ENCODE results near the gene ARMC3.

DNA sequence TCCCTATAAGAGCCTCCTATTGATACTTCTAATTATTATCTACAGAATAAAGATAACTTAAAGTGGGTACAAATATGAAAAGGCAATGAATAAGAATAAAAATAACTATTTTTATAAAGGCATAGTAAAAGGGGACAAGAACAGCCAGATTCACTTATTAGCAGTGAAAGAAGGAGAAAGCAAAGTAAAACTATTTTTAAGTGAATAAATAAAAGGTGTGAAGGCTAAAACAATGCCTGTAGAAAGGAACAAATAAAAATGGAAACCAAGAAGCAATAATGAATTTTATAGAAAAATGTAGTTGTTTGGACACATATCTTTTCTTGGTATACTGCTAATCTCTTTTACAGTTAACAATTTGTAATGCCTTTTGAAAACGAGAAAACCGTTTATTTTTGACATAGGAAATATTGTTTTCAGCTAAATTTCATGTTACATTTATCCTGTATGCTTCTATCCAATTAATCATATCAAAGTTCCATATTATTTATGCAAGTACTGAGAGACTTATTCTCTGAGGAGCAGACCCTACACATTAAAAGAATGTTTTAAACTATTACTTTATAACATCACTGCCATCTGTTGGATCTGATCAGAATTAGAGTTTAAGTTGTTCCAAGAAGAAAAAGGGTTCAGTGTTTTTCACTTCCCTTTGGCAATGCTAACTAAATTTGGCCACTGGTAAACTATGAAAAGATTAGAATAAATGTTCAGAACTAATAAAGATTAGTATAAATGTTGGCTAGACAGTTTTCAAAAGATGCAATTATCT is 59.1 kb downstream of the ARMC3 start:
- TF ChIP-seq, protein P1, sequence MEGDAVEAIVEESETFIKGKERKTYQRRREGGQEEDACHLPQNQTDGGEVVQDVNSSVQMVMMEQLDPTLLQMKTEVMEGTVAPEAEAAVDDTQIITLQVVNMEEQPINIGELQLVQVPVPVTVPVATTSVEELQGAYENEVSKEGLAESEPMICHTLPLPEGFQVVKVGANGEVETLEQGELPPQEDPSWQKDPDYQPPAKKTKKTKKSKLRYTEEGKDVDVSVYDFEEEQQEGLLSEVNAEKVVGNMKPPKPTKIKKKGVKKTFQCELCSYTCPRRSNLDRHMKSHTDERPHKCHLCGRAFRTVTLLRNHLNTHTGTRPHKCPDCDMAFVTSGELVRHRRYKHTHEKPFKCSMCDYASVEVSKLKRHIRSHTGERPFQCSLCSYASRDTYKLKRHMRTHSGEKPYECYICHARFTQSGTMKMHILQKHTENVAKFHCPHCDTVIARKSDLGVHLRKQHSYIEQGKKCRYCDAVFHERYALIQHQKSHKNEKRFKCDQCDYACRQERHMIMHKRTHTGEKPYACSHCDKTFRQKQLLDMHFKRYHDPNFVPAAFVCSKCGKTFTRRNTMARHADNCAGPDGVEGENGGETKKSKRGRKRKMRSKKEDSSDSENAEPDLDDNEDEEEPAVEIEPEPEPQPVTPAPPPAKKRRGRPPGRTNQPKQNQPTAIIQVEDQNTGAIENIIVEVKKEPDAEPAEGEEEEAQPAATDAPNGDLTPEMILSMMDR (IDR thresholded peaks at IDR 0.05; ENCODE audit: low read depth, low read length, missing input control): peak; percentile 17
- TF ChIP-seq HNF4G (IDR thresholded peaks at IDR 0.05) (no peak), JUND (IDR thresholded peaks at IDR 0.05) (no peak), TAF1 (conservative IDR thresholded peaks at IDR 0.05) (no peak), RAD21 (IDR thresholded peaks at IDR 0.05) (peak; percentile 72 to 76), YY1 (IDR thresholded peaks at IDR 0.05) (no peak), FOXA2 (IDR thresholded peaks at IDR 0.05) (no peak)
- TF ChIP-seq, protein P2, sequence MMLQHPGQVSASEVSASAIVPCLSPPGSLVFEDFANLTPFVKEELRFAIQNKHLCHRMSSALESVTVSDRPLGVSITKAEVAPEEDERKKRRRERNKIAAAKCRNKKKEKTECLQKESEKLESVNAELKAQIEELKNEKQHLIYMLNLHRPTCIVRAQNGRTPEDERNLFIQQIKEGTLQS (IDR thresholded peaks at IDR 0.05): no peak
- TF ChIP-seq, protein P3, sequence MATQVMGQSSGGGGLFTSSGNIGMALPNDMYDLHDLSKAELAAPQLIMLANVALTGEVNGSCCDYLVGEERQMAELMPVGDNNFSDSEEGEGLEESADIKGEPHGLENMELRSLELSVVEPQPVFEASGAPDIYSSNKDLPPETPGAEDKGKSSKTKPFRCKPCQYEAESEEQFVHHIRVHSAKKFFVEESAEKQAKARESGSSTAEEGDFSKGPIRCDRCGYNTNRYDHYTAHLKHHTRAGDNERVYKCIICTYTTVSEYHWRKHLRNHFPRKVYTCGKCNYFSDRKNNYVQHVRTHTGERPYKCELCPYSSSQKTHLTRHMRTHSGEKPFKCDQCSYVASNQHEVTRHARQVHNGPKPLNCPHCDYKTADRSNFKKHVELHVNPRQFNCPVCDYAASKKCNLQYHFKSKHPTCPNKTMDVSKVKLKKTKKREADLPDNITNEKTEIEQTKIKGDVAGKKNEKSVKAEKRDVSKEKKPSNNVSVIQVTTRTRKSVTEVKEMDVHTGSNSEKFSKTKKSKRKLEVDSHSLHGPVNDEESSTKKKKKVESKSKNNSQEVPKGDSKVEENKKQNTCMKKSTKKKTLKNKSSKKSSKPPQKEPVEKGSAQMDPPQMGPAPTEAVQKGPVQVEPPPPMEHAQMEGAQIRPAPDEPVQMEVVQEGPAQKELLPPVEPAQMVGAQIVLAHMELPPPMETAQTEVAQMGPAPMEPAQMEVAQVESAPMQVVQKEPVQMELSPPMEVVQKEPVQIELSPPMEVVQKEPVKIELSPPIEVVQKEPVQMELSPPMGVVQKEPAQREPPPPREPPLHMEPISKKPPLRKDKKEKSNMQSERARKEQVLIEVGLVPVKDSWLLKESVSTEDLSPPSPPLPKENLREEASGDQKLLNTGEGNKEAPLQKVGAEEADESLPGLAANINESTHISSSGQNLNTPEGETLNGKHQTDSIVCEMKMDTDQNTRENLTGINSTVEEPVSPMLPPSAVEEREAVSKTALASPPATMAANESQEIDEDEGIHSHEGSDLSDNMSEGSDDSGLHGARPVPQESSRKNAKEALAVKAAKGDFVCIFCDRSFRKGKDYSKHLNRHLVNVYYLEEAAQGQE (IDR thresholded peaks at IDR 0.05): no peak

All from liver (tissue), 3 donors.